Forelimb muscle (tissue), 1 donor: Measurements from ENCODE around the gene SSC4D. TPM values are rescaled to one million over a fixed set of nuclear protein-coding genes. Genes with fewer than 3 reads are reported as not detected.
A peak's percentile ranks its signal among the peaks of the same experiment; 100 is the strongest.
"Not testable (repeated sequence)": the region's sequence is repeated elsewhere in the genome, so short reads cannot be mapped to it uniquely, and the experiment has no call there.

Source experiments
- DNase-seq: peaks from one replicate; pipeline ENCODE4 v3.0.0-alpha.2; 2013; ENCODE audit warnings: low read depth
- polyA plus RNA-seq: library from polyadenylated mRNA; unstranded; fragments of 120-200 nt; gene quantifications from one replicate; pipeline ENCODE4 v1.2.1, GENCODE V29; 2013; ENCODE audit not compliant: insufficient read length

Gene SSC4D
- polyA plus RNA-seq, result 0.94 TPM

DNA sequence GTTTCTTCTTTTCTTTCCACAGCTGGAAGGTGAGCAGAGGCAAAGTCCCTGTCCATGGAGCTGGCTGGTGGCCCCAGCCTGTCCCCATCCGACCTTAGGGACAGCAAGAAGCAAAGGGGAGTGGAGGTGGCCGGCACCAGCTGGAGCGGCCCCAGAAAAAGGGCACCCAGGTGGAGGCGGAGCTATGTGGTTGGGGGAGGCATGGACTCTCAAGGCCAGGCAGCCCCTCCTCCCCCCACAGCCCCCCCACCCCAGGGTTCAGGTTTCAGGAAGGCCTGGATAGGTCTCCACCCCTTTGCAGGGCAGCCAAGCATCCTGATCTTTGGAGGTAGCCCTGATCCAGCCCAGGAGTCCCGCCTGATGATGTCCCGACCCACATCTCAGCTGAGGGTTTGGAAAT lies at the start of gene SSC4D:
Gene SSC4D (minus strand): TSS at position 161 of the 400 bp plus-strand sequence. CDS start 5,258 bp downstream, outside the sequence.
- no peak for DNase-seq

GRCh38 chr7:76458504-76458903 lies 49.0 kb upstream of the SSC4D start:
- DNase-seq, result not testable (repeated sequence)

DNA sequence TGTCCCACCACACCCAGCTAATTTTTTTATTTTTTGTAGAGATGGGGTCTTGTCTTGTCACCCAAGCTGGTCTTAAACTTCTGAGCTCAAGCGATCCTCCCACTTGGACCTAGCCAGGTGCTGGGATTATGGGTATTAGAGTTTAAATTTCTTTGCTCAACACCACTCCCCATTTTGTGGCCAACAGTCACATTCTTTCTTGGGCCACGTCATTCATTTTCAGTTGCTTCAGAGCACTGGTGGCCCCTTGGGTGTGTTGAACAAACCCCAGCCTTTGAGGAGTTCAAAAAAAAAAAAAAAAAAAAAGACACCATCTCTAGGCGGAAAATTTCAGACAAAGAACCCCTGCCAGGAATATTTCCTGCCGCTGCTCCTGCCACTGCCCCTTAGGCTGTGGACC lies 47.5 kb upstream of the SSC4D start:
- not testable (repeated sequence) for DNase-seq

- DNase-seq, result peak; percentile 17
These were observed 36.1 kb upstream of the SSC4D start for GRCh38 chr7:76445577-76446008.

- not testable (repeated sequence) for DNase-seq
These were observed 34.3 kb upstream of the SSC4D start for GRCh38 chr7:76443846-76444245.

DNA sequence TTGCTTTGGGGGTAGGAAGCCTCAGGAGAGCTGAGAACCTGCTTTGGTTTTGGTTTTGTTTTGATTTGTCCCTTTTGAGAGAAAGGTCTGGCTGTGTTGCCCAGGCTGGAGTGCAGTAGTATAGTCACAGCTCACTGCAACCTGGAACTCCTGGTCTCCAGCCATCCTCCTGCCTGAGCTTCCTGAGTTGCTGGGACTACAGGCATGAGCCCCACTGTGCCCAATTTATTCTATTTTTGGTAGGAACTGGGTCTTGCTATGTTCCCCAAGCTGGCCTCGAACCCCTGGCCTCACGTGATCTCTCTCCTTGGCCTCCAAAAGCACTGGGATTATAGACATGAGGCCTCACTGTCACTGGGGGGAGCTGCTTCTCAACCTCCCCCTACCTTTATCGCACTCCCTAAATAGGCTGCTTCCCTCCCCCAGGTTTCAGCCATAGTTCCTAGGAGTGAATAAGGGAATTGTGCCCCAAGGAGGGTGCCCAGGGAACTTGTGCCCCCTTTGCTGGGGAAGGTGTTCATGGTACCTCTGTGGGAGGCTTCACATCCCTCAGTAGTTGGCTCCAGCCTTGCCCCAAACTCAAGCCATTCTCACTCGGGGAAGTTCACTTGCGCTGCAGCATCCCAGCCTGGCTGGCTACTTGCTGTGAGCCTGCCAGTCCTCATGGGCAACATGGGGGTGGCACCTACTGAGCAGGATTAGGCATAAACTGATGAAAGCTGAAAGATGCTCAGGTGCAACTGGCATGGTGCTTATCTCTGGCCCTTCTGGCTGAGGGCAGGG lies 33.4 kb upstream of the SSC4D start:
- DNase-seq, result not testable (repeated sequence)

GRCh38 chr7:76441792-76442191 lies 32.3 kb upstream of the SSC4D start:
- DNase-seq, result not testable (repeated sequence)

GRCh38 chr7:76440404-76440803 lies 30.9 kb upstream of the SSC4D start:
- DNase-seq, result not testable (repeated sequence)

- not testable (repeated sequence) for DNase-seq
These were observed 29.8 kb upstream of the SSC4D start for GRCh38 chr7:76439120-76439888.

DNA sequence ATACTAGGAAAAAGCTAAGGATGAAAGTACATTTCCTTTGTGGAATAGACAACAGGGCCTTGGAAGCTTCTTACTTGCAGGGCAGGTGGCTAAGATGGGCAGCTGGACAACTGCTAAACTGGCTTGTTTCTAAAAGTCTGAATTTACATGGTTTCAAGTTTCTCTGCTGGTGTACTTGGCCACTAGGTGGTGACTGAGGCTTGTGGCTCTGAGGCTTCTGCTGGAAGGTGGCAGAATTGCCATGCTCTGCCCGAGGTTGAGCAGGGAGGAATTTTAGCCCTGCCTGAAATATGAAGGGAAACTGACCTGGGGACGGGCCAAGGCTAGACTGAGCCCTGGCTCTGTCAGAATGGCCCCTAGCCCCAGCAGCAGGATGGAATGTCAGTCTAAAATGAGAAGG lies 28.4 kb upstream of the SSC4D start:
- DNase-seq, result peak; percentile 40

DNA sequence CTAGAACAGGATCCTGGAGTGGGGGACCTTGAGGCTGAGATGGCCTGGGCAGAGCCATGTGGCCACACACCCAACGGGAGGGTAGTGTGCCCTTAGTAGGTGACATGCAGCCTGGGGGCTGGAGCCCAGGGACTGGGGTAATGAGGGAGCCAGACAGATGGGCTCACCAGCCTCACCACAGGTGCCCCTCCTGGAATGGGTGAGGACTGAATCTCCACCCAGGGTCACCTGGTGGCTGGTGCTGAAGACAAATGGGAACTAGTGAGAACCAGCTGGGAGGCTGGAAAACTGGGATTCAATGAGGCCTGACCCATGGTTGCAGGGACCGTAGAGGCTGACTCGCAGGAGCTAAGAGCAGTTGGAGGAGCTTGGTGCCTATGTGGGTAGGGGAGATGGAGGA lies 21.3 kb upstream of the SSC4D start:
- DNase-seq, result no peak

GRCh38 chr7:76430211-76430610 lies 20.7 kb upstream of the SSC4D start:
- no peak for DNase-seq

GRCh38 chr7:76428868-76429805 lies 19.6 kb upstream of the SSC4D start:
- no peak for DNase-seq

DNA sequence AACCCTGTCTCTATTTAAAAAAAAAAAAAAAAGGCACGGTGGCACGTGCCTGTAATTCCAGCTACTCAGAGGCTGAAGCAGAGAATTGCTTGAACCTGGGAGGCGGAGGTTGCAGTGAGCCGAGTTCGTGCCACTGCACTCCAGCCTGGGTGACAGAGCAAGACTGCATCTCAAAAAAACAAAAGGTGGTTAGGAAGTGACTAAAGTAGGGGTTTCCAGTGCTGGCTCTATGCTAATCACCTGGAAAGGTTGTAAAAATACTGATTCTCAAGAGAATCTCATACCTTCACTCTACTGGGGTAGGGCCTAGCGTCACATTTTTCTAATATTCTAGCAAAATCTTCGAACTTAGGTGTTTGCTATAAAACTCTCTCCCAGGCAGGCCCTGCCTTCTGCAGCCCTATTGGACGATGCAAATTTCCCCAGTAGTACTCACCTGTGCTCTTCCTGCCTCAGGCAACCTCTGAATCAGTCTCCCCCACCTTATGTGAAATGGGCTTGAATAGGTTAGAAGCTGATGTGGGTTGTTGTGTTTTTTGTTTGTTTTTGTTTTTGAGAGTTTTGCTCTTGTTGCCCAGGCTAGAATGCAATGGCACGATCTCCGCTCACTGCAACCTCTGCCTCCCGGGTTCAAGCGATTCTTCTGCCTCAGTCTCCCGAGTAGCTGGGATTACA lies 18.8 kb upstream of the SSC4D start:
- DNase-seq, result no peak

- no peak for DNase-seq
These were observed 18.1 kb upstream of the SSC4D start for GRCh38 chr7:76427635-76428034.

GRCh38 chr7:76426246-76426645 lies 16.7 kb upstream of the SSC4D start:
- DNase-seq, result no peak

DNA sequence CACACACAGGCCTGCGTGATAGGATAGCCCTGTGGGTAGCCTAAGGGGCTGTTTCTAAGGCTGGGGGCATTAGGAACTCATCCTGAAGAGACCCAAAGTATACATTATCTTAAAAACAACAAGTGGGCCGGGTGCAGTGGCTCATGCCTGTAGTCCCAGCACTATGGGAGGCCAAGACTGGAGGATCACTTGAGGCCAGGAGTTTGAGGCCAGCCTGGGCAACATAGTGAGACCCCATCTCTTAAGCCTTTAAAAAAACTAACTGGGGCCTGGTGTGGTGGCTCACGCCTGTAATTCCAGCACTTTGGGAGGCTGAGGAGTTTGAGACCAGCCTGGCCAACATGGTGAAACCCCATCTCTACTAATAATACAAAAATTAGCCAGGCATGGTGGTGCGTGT lies 16.1 kb upstream of the SSC4D start:
- DNase-seq, result not testable (repeated sequence)

- no peak for DNase-seq
These were observed 15.7 kb upstream of the SSC4D start for GRCh38 chr7:76425156-76425555.

DNA sequence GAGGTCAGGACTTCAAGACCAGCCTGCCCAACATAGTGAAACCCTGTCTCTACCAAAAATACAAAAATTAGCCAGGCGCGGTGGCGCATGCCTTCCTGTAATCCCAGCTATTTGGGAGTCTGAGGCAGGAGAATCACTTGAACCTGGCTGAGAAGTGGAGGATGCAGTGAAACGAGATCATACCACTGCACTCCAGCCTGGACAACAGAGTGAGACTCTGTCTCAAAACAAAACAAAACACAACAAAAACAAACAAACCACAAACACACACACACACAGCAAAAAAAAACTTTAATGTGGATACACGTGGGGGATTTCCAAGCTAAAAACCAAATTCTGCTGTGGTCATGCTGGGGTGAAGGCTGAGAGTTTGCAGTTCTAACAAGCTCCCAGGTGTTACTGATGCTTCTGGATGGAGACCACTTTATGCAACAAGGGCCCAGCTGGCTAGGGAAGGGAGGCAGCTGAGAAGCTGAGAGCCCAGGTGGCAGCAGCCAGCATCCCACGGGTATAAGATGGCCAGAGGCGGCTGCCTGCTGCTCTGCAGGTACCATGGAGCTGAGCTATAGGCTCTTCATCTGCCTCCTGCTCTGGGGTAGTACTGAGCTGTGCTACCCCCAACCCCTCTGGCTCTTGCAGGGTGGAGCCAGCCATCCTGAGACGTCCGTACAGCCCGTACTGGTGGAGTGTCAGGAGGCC lies 15.1 kb upstream of the SSC4D start, which contains the start of gene ZP3:
Gene ZP3 (plus strand): TSS at position 538 of the 699 bp plus-strand sequence. CDS start 15 bp downstream, at position 553.
- DNase-seq, result no peak

GRCh38 chr7:76423666-76424412 lies 14.3 kb upstream of the SSC4D start:
- DNase-seq, result no peak
